GM19025 (cell line): ENCODE results near the gene TSPAN31.

Experiments used
- ATAC-seq: cut with Tn5 transposase; IDR thresholded peaks from one replicate; pipeline ENCODE4 v1.9.1; 2021; ENCODE audit warnings: mild to moderate bottlenecking, low read depth, moderate library complexity; ENCODE audit not compliant: unreplicated experiment

The TSPAN31 gene

DNA sequence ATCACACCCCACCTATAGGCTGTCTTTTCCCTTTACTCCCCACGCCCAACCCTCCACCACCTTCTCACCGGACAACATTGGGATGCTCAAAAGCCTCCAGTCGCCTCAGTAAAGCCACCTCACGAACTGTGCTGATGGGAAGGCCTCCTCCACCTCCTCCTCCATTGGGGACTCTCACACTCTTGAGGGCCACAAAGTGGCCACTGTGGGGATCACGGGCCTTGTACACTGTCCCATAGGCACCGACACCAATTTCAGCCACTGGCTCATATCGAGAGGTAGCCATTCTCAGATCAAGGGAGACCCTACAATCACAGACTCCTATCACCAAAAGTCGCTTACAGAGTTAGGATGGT, 6.6 kb downstream of the TSPAN31 start:
- ATAC-seq: no peak

DNA sequence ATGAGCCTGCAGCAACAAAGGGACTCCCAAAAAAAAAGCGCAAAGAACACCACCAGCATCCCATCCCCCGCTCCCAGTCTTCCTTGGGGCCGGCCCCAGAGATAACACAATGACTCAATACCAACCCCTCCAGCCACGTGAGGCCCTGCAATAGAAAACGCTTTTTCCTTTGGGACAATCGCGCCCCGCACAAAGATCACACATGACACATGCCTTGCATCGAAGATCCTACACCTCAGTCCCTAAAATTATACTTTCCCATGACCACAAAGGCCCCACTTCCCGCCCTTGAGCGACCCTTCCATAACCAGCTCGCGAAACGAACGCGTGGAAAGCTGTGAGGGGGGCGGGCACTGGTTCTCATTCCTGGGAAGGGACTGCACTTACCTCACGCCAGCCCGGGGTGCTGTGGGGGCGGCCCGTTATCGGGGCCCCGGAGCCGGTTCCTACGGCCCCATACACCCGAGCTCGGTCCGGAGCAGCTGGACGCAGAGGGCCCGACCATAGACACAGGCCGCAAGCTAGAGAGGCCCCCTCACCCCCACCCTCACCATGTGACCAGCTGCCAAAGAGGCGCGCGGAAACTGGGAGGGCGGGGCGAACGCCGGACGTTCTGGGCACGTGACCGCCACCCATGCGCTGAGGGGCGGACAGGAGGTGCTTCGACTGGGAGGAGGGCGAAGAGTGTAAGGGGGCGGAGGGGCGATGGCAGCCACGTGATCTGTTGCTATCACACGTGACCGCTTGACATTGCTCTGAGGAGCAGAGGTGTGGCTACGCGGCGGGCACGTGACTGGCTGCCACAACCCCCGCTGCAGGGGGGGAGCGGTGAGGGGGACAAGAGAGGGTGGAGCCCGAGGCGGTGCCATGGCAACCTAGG, 7.2 kb downstream of the TSPAN31 start, which contains the start of gene CDK4:
TSS of gene CDK4 (minus strand) at position 523 of the 880 bp plus-strand sequence. CDS start 593 bp downstream, outside the sequence.
- peak; percentile 68 for ATAC-seq

DNA sequence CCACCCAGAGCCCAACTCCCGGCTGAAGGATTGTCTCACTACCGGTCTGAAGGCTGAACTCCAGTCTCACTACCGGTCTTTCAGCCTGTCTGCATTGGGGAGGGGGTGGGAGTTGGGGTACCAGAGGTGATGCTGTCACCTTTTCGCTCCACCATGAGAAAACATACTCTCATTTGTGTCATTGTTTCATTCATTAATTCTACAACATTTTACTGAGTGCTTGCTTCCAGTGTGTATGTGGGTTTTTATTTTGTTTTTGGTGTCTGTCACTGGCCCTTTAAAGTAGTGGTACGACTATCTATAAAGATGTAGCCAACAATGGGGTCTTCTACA, 7.8 kb downstream of the TSPAN31 start:
- ATAC-seq: no peak

DNA sequence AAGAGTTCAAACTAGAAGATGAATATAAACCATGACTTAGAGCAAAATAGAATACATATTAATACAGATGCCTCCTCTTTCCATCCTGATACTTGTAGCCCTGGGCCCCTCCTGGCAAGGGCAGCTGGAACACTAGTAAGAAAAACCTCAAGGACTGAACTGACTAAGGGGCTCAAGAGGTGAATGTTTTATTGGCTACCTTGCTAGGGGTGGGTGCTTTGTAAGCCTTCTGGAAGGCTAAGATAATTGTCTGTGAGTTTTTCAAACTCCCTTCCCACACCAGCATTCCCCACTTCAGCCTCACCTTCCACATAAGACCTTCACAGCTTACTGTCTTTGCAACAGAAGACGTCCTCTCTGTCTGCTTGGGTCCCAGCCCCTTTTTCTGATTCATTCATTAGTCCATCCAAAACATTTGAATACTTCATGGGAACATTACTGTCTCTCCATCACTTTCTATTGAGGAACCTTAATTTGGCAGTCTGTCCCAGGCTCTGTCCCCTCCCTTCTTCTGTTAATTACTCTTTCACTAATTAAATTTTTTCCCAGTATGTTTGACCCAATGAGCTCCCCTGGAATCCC, 9.0 kb downstream of the TSPAN31 start:
- no peak for ATAC-seq

DNA sequence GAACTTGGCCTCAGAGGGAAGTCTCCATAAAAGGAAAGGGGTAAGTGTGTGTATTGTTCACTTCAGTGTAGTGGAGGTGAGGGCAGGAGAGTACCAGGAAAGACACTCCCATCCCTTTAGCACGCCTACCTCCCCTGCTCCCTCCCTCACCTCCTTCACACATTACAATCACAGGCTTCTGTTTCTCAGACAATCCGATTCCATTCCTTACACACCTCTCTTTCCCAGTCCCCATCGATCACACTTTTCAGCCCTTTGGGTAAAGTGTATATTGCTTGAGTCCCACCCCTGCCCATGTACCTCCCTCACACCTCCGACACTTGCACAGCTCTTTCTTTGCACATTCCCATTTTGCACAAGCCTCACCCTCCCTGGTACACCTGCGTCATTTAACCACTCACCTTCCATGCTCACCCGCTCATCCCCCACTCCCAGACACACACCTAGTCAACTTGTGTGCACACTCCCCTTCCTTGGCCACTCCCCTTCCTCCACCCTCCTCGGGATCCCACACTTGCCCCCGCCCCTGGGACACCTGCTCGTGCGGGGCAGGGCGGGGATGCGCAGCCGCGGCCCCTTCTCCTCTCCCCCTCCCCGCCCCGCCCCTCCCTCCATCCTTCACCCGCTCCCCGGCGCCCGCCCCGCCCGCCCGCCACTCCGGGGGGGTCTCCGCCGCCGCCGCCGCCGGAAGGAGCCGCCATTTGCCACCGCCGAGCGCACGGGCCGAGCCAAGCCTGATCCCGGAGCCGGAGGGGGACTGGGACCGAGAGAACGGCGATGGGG, 9.8 kb downstream of the TSPAN31 start, which contains the start of gene MARCHF9:
TSS of gene MARCHF9 (plus strand) at position 693 of the 783 bp plus-strand sequence. CDS start 426 bp downstream, outside the sequence.
- peak; percentile 23 for ATAC-seq

DNA sequence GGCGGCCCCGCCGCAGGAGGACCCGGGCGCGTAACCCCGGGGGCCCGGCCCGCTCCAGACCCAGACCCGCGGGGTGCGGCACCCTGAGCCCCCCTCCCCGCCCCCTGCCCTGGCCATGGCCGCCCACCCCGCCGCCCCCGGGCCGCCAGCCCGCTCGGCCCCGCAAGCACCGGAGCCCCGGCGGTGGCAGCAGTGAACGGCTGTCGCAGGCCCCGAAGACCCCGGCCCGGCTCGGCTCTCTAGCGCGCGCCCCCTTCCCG, 10.3 kb downstream of the TSPAN31 start:
- no peak for ATAC-seq

DNA sequence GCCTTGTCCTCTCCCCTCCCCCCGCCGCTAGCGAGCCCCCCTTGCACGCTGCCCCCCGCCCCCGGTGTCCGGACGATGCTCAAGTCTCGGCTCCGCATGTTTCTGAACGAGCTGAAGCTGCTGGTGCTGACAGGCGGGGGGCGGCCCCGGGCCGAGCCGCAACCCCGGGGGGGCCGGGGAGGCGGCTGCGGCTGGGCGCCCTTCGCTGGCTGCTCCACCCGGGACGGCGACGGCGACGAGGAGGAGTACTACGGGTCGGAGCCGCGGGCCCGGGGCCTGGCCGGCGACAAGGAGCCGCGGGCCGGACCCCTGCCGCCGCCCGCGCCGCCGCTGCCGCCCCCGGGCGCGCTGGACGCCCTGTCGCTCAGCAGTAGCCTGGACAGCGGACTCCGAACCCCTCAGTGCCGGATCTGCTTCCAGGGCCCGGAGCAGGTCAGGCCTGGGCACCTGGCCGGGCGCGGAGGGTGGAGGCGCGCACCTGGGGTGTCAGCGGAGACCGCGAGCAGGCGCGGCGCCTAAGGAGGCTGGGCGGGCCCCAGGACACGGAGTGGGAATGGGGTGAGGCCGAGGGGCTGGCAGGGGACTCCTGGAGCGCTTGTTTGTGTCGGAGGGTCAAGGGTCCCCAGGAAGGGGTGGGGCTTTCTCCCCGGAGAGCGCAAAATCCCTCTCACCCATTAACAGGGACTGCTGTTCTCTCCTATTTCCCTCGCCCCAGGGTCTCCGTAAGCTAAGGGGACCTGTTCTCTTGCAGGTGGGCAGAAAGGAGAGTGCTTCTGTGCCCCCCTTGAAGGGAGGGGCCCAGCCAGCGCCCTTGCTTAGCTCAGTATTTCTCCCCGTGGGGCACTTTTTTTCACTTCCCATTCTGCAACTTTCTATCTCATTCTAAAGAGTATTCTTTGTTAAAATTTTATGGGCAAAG, 10.9 kb downstream of the TSPAN31 start:
- no peak for ATAC-seq

DNA sequence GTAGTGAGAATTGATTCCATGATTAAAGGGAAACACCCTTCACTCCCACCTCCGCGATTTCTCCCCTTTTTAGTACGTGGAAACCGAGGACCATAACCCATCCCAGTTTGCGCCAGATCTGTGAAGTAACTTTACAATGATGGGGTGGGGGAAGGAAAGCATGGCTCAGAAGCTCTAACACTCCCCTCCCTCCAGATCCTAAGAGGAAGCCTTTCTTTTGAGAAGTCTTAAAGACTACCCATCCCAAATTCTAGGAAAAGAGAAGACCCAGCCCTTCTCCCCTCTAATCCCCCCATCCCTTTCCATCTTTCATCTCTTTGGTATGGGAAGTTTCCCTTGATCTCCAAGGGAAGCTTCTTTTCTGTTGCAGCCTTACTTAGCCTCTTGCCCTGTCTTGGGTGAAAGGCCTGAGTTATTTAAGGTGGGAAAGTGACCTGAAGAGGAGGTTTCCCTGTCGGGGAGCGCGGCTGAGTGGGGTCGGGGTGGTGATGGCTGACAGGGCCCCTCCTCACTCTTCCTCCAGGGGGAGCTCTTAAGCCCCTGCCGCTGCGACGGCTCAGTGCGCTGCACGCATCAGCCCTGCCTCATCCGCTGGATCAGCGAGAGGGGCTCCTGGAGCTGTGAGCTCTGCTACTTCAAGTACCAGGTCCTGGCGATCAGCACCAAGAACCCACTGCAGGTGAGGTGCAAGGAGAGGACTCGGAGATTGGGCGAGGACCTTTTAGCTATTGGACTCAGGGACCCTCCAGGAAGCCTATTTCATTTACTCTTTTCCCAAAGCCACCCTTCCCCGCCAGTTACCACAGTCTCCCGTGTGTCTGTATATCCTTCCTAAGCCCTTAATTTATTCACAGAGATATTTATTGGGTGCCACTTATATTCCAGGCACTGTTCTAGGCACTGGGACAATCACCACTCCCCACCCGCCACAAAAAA, 11.8 kb downstream of the TSPAN31 start:
- ATAC-seq: no peak

DNA sequence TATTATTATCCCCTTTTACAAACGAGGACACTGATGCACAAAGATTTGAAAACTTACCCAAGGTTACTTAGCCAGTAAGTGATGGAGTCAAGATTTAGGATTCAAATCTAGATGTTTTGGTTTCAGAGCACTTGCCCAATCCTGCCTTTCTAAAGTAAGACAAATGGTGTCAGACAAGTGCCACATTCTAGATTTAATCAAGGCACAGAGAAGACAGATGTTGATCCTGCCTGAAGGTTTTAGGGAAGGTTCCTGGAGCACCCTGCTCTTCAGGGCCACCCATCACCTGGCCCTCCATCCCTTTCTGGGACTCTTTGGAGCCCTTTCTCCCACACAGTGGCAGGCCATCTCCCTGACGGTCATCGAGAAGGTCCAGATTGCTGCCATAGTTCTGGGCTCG, 12.9 kb downstream of the TSPAN31 start:
- ATAC-seq: no peak

DNA sequence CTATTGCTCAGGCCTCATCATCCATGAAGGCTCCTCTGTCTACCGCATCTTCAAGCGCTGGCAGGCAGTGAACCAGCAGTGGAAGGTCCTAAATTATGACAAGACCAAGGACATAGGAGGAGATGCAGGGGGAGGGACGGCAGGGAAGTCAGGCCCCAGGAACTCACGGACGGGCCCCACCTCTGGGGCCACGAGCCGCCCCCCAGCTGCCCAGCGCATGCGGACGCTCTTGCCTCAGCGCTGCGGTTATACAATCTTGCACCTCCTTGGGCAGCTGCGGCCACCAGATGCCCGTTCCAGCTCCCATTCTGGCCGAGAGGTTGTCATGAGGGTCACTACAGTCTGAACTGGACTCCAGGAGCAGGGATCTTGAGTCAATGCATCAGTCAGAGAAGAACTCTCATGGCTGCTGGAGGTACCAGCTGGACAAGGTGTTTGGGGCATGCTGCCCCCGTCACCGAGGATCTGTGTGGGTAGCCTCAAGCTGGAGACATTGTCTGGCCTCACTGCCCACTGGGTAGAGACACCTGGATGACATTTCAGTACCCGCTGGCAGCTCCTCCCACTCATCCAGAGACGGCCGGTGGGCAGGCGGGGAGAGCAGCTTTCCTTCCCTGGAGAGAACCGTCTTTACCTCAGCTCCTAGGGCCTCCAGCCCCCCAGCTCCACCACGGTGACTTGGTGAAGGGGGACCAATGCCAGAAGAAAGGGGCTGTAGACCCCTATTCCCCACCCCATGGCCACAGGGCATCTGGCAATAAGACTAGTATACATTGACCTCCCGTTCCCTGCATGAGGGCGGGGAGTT, 13.9 kb downstream of the TSPAN31 start:
- no peak for ATAC-seq

DNA sequence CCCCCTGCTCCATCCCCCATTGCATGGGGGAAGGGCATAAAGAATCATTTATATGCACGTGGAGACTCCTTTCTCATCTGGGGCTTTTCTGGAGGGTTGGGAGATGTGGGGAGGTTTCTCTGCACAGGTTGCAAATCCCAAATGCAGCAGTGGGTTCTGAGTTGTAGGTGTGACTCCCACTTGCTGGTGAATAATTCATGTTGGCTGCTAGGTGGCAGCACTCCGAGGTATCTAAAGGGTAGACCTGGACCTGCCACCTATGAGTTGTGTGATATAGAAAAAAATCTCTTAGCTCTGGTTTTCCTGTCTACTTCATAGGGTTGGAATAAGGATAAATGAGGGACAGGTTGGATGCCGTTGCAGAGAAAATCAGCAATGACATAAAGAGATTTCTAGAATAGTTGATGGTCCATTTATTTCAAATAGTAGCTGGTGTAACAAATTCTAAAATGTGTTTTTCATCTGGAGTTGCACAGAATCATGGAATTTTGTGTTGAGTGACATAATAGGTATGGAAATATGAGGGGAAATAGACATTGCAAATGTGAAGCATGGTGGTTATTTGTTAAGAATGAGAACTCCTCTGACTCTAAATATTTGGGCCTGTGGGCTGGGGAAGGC, 14.6 kb downstream of the TSPAN31 start:
- no peak for ATAC-seq

DNA sequence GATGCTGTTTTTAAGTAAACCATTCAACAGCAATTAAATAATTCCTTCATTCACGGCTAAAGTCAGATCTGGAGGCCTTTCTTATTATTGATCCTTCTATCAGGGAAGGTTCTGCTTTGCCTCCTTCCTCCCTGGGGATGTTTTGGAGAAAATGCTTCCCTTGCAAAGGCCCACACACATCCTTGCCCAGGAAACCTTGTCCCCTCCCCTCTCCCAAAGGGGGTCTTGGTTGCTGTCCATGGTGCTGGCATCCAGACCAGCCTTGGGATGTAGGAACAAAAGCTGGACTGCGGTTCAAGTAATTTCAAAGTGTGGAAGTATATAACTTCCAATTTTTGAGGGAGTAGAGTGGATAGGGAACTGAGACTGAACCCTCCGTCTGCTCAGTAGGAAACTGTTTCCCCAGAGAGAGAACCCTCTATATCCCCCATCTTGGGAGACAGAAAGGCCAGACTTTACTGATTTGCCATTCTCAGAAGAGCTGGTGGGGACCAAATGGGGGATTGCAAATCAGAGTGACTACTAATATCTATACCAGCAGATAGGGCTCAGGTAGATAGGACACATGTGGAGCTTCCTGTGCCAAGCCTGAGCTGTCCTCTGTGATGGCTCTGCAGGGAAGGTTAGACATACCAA, 15.6 kb downstream of the TSPAN31 start:
- no peak for ATAC-seq

DNA sequence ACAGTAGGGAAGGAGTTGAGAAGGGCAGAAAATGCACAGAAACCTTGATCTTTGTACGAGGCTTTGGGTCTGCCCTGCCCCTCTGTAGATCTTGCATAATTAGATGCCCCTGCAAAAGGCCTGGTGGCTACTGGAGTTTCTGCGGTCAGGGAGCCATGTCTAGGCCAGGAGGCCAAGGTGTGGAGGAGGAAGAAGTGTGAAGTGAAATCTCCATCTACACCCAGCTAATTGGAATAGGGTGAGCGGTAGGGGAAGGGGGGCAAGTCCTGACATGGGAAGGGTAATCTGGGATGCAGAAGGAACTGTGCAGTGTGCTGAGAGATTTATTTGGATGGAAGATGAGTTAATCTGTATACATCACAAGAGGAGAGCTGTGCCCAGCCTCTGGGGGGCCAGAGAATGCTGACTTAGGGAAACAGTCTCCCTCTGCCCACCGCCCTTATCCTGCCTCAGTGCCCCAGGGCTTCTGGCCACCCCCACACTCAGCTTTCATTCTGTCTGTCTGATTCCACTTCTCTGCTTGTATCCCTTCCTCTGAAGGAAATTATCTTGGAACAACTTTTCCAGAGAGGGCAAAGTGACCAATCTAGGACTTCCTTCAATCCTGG, 16.7 kb downstream of the TSPAN31 start:
- ATAC-seq: no peak

DNA sequence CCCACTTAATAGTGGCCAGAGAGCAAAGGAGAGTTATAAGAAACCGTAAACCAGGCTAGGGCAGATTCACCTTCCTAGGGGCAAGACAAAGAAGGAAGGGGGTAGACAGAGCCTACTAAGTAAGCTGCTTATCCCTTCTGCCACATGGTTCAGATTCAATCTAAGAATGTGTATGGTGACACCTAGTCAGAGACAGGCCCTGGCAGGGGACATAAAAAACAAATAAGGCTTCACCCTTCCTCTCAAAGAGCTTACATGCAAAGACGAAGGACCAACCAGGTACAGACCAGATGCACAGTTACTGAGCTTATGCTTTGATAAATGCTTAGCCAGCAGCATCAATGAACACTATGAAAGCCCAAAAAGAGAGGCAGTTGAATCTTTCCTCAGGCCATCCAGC, 17.6 kb downstream of the TSPAN31 start:
- no peak for ATAC-seq

DNA sequence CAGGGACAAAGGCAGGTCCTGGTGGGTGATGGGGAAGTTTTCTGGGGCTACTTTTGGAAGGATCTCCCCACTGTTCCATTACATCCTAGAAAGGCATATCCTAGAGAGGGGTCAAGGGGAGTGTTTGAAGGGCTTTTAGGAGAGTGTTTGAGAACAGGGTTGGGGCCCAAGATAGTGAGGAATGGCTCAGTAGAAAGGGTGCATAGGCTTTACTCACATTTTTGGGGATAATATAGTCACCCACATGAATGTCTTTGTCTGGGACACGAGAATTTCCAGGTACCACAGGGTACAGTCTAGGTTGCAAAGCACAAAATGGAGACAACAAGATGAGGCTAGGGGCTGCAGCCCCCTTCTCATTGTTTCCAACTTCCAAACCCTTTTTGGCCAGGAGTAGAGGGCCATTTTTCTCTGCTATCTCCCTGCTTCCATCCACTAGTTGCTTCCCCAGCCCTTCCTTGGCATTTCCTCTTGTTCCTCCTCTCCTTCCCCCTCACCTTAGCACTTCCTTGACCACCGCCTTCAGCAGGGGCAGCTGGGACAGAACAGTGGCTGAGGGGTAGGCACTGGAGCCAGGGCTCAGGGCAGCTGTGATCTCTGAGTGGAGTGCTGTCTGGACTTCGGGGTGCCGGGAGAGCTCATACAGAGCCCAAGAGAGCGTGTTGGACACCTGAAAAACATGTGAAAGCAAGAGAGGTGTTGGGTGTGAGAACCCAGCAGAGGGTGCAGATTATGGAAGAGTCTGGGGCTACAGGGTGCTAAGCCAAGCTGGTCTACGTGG, 19.2 kb downstream of the TSPAN31 start:
- ATAC-seq: no peak

DNA sequence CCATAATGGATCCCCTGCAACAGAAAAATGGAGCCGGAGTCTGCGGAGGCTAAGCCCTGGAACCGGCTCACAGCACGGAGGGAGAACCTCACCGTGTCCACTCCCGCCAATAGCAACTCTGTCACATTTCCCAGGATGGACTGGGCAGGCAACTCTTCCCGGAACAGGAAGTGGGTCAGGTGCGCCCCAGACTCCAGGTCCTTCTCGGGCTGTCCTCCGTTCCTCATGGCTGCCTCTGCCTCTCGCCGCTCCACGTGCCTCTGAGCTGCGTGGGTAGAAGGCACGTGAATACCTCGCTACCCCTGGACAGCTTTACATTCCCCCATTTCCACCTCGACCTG, 19.8 kb downstream of the TSPAN31 start:
- peak; percentile 18 for ATAC-seq
